Measurements from ENCODE around the gene ATP6V1F. TPM values are rescaled to one million over a fixed set of nuclear protein-coding genes. Genes with fewer than 3 reads are reported as not detected.

ATP6V1F gene
- total RNA-seq, 1 experiment from 2014 or later = 149 TPM

GRCh38 chr7:128904381-128905197 is 41.9 kb downstream of the ATP6V1F start:
- Histone ChIP-seq H3K27me3 (ENCODE audit: insufficient read depth, low read length) (no peaks in the 10 kb centered on the region), H3K27ac (ENCODE audit: low read depth, low read length) (no peak overlapping the region), H3K4me2 (ENCODE audit: low read length) (peak overlapping the region; percentile 46), H3K9me3 (ENCODE audit: control insufficient read depth in 1 of 2, insufficient read depth in 1 of 2, low read depth in 1 of 2, low read length in 2 of 2) (no peaks in the 10 kb centered on the region), H3K9ac (ENCODE audit: low read length) (no peak overlapping the region), H4K20me1 (ENCODE audit: insufficient read depth) (no peaks in the 10 kb centered on the region), H3K36me3 (ENCODE audit: control insufficient read depth in 1 of 2, insufficient read depth in 2 of 2, low read length in 2 of 2) (no peaks in the 10 kb centered on the region), H3K4me3 (replicated peaks in 1 of 2; ENCODE audit: low read depth in 1 of 2, low read length in 2 of 2) (no peak overlapping the region), H3K9me2 (ENCODE audit: insufficient read depth) (no peaks in the 10 kb centered on the region), H3K4me1 (ENCODE audit: control insufficient read depth in 1 of 2, insufficient read depth in 2 of 2, low read length in 2 of 2) (peaks cover 7 to 27% of the 10 kb centered on the region in 2 experiments), H3K79me2 (ENCODE audit: insufficient read depth, low read length) (no peaks in the 10 kb centered on the region), H2AFZ (ENCODE audit: low read depth, low read length, poor library complexity, severe bottlenecking) (peak overlapping the region; percentile 95)
- RAD21 ChIA-PET (ENCODE audit: low non-redundant PET in 1 of 2, low total read pairs in 2 of 2, uncharacterized antibody in 2 of 2, unreplicated experiment in 2 of 2) = no interaction called here
- peak; percentile 78 for ATAC-seq
- CTCF ChIA-PET = interaction anchor here (2.1 kb wide), 1 partner anchor 21 kb away, joined by 4 read pairs; no protein-coding TSS in a partner anchor
- intact Hi-C loops (cut with micrococcal nuclease) = loop anchor here (1.0 to 2.0 kb wide), 2 partner anchors 187 to 306 kb away; no protein-coding TSS in a partner anchor
- no TSS peak for BruUV-seq (replicated peaks)
- peak; percentile 52 for DNase-seq (ENCODE audit: low read depth, low spot score)
- POLR2A ChIA-PET = no interaction called here
- TF ChIP-seq CEBPB (IDR thresholded peaks at IDR 0.05; ENCODE audit: low read depth) = no peak
- no peak for TF ChIP-seq REST (IDR thresholded peaks at IDR 0.05; ENCODE audit: low read depth)
- no peak for TF ChIP-seq ZFX (IDR thresholded peaks at IDR 0.05)
- TF ChIP-seq CBX3 (IDR thresholded peaks at IDR 0.05; ENCODE audit: low read depth) = no peak
- no peak for TF ChIP-seq ZBTB33 (IDR thresholded peaks at IDR 0.05; ENCODE audit: extremely low read depth, insufficient replicate concordance, low read length)
- no peak for TF ChIP-seq ZNF274 (IDR thresholded peaks at IDR 0.05; ENCODE audit: low read depth, low read length)
- peak; percentile 63 to 82 (median 76) for TF ChIP-seq CTCF (IDR thresholded peaks at IDR 0.05 in 2 of 3, conservative IDR thresholded peaks at IDR 0.05 in 1 of 3; ENCODE audit: borderline replicate concordance in 1 of 3, insufficient read depth in 1 of 3, low read depth in 2 of 3, low read length in 2 of 3)
- TF ChIP-seq RAD21 (IDR thresholded peaks at IDR 0.05; ENCODE audit: low read depth) = peak; percentile 79
- no peak for TF ChIP-seq POLR2AphosphoS5 (IDR thresholded peaks at IDR 0.05; ENCODE audit: low read depth, low read length)
- TF ChIP-seq SRF (IDR thresholded peaks at IDR 0.05; ENCODE audit: low read depth) = no peak
- TF ChIP-seq ATF3 (IDR thresholded peaks at IDR 0.05) = no peak
- TF ChIP-seq EZH2phosphoT487 (IDR thresholded peaks at IDR 0.05; ENCODE audit: borderline replicate concordance) = no peak
- TF ChIP-seq ELF1 (IDR thresholded peaks at IDR 0.05; ENCODE audit: borderline replicate concordance, low read depth) = no peak
- no peak for TF ChIP-seq YY1 (IDR thresholded peaks at IDR 0.05; ENCODE audit: extremely low read depth, insufficient replicate concordance, low read depth, low read length)
- no peak for TF ChIP-seq FOSL1 (IDR thresholded peaks at IDR 0.05; ENCODE audit: low read depth)
- no peak for TF ChIP-seq EZH2 (IDR thresholded peaks at IDR 0.05)
- no peak for TF ChIP-seq POLR2A (IDR thresholded peaks at IDR 0.05; ENCODE audit: borderline replicate concordance, extremely low read depth, insufficient read depth, insufficient read length)
- peak; percentile 87 for TF ChIP-seq TCF7L2 (IDR thresholded peaks at IDR 0.05; ENCODE audit: borderline replicate concordance, extremely low read depth, insufficient read depth, insufficient read length)
- TF ChIP-seq EGR1 (IDR thresholded peaks at IDR 0.05; ENCODE audit: low read depth) = no peak
